HUES48 (cell line): Measurements from ENCODE around the gene KLHL29.

Experiments
- H3K27ac ChIP-seq: one replicate; pipeline ENCODE4 v1.7.0; 2013; ENCODE audit warnings: low read depth, low read length, inconsistent platforms
- H3K27me3 ChIP-seq: 2 replicates; pipeline ENCODE4 v1.6.1; 2013; ENCODE audit warnings: mild to moderate bottlenecking, low read length; ENCODE audit not compliant: control insufficient read depth, insufficient read depth
- H3K36me3 ChIP-seq: 2 replicates; pipeline ENCODE4 v1.6.1; 2013; ENCODE audit warnings: low read length; ENCODE audit not compliant: control insufficient read depth, insufficient read depth
- H3K4me1 ChIP-seq: 2 replicates; pipeline ENCODE4 v1.6.1; 2013; ENCODE audit warnings: mild to moderate bottlenecking, low read length; ENCODE audit not compliant: control insufficient read depth, insufficient read depth
- H3K4me3 ChIP-seq: 2 replicates; pipeline ENCODE4 v1.5.1; 2013; ENCODE audit warnings: mild to moderate bottlenecking, low read depth, low read length
- H3K9ac ChIP-seq: 2 replicates; pipeline ENCODE4 v1.6.1; 2013; ENCODE audit warnings: mild to moderate bottlenecking, low read depth, low read length, moderate library complexity
- H3K9me3 ChIP-seq: 2 replicates; pipeline ENCODE4 v1.6.1; 2013; ENCODE audit warnings: low read length; ENCODE audit not compliant: control insufficient read depth, insufficient read depth

The KLHL29 gene

GRCh38 chr2:23373666-23374065, 11.3 kb upstream of the KLHL29 start:
- Histone ChIP-seq H3K36me3 (no peaks in the 10 kb centered on the region), H3K4me3 (no peak overlapping the region)

DNA sequence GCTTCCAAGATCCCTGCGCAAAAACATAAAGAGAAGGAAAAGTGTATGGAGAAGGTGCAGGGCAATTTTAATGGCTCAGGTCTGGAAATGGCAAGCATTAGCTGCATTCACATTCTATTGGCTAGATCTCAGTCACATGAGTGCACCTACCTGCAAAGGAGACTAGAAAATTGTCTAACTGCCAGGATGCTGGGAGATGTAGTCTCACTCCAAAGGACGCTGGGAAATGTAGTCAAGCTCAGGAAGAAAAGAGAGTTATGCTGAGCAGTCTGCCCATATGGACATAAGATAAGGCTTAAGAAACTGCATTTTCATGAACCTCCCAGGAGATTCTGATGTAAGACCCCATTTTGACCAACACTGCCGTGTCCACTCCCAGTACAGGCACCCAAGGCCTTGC, 9.5 kb upstream of the KLHL29 start:
- Histone ChIP-seq H3K27ac (no peak overlapping the region), H3K36me3 (no peaks in the 10 kb centered on the region), H3K9me3 (no peaks in the 10 kb centered on the region), H3K9ac (no peak overlapping the region), H3K27me3 (peaks cover 4% of the 10 kb centered on the region; the same call in 1 of the 2 replicates), H3K4me1 (peaks cover 7% of the 10 kb centered on the region; the same call in 1 of the 2 replicates), H3K4me3 (no peak overlapping the region)

More at GRCh38 chr2:23373666-23374065, 11.3 kb upstream of the KLHL29 start:
- Histone ChIP-seq H3K27ac (no peak overlapping the region), H3K4me1 (peaks cover 7% of the 10 kb centered on the region; the same call in 1 of the 2 replicates), H3K9ac (no peak overlapping the region), H3K27me3 (peaks cover 4% of the 10 kb centered on the region; the same call in 1 of the 2 replicates), H3K9me3 (no peaks in the 10 kb centered on the region)

- no peak overlapping the region for H3K27ac ChIP-seq
- peaks cover 7% of the 10 kb centered on the region; the same call in 1 of the 2 replicates for H3K4me1 ChIP-seq
- no peaks in the 10 kb centered on the region for H3K36me3 ChIP-seq
- no peaks in the 10 kb centered on the region for H3K9me3 ChIP-seq
- H3K9ac ChIP-seq = no peak overlapping the region
- no peak overlapping the region for H3K4me3 ChIP-seq
- peaks cover 8% of the 10 kb centered on the region; the same call in 1 of the 2 replicates for H3K27me3 ChIP-seq
Observed at GRCh38 chr2:23376075-23376474, 8.9 kb upstream of the KLHL29 start.

DNA sequence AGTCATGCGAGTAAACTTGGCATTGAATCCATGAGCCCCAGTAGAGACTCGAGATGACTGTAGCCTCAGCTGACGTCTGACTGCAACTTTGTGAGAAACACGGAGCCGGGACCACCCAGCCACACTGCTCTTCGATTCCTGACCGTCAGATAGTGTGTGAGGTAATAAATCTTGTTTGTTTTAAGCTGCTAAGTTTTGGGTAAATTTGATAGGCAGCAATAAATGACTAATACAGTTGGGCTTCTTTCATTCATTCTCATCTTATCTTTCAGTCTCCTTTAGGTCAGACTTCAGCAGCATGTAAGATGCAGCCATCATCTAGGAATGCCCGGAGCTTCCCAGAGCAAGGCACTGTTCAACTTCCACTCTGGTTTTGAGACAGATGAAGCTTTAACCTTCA, 8.0 kb upstream of the KLHL29 start:
- H3K27me3 ChIP-seq = peaks cover 17% of the 10 kb centered on the region; the same call in 1 of the 2 replicates
- H3K27ac ChIP-seq = no peak overlapping the region
- no peaks in the 10 kb centered on the region for H3K36me3 ChIP-seq
- no peak overlapping the region for H3K4me3 ChIP-seq
- H3K9me3 ChIP-seq = no peaks in the 10 kb centered on the region
- H3K9ac ChIP-seq = no peak overlapping the region
- H3K4me1 ChIP-seq = peaks cover 7% of the 10 kb centered on the region; the same call in 1 of the 2 replicates

GRCh38 chr2:23377771-23378170, 7.2 kb upstream of the KLHL29 start:
- peaks cover 7% of the 10 kb centered on the region; the same call in 1 of the 2 replicates for H3K4me1 ChIP-seq
- H3K27me3 ChIP-seq = peaks cover 25% of the 10 kb centered on the region
- H3K9me3 ChIP-seq = no peaks in the 10 kb centered on the region
- no peak overlapping the region for H3K27ac ChIP-seq
- H3K9ac ChIP-seq = no peak overlapping the region
- H3K36me3 ChIP-seq = no peaks in the 10 kb centered on the region
- H3K4me3 ChIP-seq = no peak overlapping the region

- H3K9ac ChIP-seq = no peak overlapping the region
- no peaks in the 10 kb centered on the region for H3K9me3 ChIP-seq
- peaks cover 32% of the 10 kb centered on the region for H3K27me3 ChIP-seq
- H3K4me1 ChIP-seq = peaks cover 7% of the 10 kb centered on the region; the same call in 1 of the 2 replicates
- H3K36me3 ChIP-seq = no peaks in the 10 kb centered on the region
- H3K4me3 ChIP-seq = no peak overlapping the region
- H3K27ac ChIP-seq = no peak overlapping the region
Observed at GRCh38 chr2:23378496-23378895, 6.5 kb upstream of the KLHL29 start.

DNA sequence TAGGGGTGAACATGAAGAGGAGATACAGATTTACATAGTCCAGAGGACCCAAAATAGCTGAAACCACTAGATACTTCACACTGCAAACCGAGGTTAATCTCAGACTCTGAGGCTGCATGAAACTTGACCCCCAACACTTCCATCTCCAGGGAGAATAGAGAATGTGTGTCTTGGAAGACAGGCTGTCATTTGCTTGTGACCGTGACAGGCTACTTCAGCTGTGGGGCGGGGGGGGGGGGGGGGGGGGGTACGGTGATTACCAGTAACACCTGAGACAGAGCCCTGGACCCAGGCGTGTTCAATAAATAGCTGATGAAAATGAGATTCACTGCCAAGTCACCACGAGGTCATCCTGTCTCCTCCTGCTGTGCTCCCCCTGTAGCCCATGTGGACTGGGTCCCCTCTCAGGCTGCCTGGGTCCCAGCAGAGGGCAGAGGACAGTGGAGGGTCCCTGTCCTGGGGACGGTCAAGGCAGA, 5.7 kb upstream of the KLHL29 start:
- peaks cover 8% of the 10 kb centered on the region; the same call in 1 of the 2 replicates for H3K4me1 ChIP-seq
- H3K36me3 ChIP-seq = no peaks in the 10 kb centered on the region
- H3K27ac ChIP-seq = no peak overlapping the region
- no peaks in the 10 kb centered on the region for H3K9me3 ChIP-seq
- no peak overlapping the region for H3K4me3 ChIP-seq
- no peak overlapping the region for H3K9ac ChIP-seq
- peaks cover 40% of the 10 kb centered on the region for H3K27me3 ChIP-seq

GRCh38 chr2:23380562-23381065, 4.4 kb upstream of the KLHL29 start:
- Histone ChIP-seq H3K9me3 (no peaks in the 10 kb centered on the region), H3K4me1 (0 out of 2 replicates have a peak, but pooled peaks cover 4% of the 10 kb centered on the region), H3K36me3 (no peaks in the 10 kb centered on the region), H3K27ac (no peak overlapping the region), H3K27me3 (peaks cover 48% of the 10 kb centered on the region), H3K9ac (no peak overlapping the region), H3K4me3 (no peak overlapping the region)

DNA sequence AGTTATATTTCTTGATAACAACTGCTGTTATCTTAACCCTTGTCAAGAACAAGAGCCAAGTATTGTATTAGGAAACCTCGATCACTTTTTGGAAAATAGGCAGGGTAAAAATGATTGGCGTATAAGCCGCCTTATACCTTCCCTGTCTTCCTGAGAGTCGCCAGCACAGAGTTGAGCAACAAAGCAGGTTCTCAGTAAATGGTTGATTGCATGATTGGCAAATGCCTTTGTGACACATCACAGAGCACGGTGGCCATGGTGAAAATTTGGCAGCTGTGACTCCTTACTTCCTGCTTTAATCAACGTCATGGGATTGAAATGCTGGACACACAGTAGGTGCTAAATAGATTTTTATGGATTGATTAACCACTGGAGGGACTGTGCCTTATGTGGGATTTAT, 3.9 kb upstream of the KLHL29 start:
- no peak overlapping the region for H3K27ac ChIP-seq
- no peaks in the 10 kb centered on the region for H3K9me3 ChIP-seq
- H3K27me3 ChIP-seq = peaks cover 52% of the 10 kb centered on the region
- no peaks in the 10 kb centered on the region for H3K36me3 ChIP-seq
- 0 out of 2 replicates have a peak, but pooled peaks cover 4% of the 10 kb centered on the region for H3K4me1 ChIP-seq
- H3K9ac ChIP-seq = no peak overlapping the region
- no peak overlapping the region for H3K4me3 ChIP-seq

DNA sequence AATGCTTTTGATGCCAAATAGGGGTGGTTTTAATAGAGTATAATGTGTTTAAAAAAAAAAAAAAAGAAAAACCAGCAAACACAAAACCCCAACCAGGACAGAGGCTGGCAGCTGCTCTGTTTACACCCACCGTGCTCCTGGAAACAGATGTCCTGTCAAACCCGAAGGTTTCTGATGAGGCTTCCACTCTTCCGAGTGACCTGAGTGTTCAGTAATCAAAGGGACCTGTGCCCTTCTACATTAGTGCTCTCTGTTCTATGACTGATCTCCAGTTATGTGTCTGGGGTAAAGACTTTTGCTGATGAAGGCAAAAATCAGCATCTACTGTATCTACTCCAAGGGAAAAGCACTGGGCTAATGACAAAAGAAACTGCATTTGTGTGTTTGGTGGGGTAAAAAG, 3.5 kb upstream of the KLHL29 start:
- Histone ChIP-seq H3K9ac (no peak overlapping the region), H3K27me3 (peaks cover 55% of the 10 kb centered on the region)

GRCh38 chr2:23383100-23383499, 1.9 kb upstream of the KLHL29 start:
- H3K36me3 ChIP-seq = no peaks in the 10 kb centered on the region
- no peak overlapping the region for H3K4me3 ChIP-seq
- H3K4me1 ChIP-seq = peaks cover 10% of the 10 kb centered on the region; the same call in 1 of the 2 replicates
- H3K27me3 ChIP-seq = peaks cover 68% of the 10 kb centered on the region
- no peak overlapping the region for H3K9ac ChIP-seq
- no peaks in the 10 kb centered on the region for H3K9me3 ChIP-seq
- no peak overlapping the region for H3K27ac ChIP-seq

More for the DNA sequence above, 3.5 kb upstream of the KLHL29 start:
- H3K27ac ChIP-seq = no peak overlapping the region
- H3K36me3 ChIP-seq = no peaks in the 10 kb centered on the region
- no peaks in the 10 kb centered on the region for H3K9me3 ChIP-seq
- no peak overlapping the region for H3K4me3 ChIP-seq
- H3K4me1 ChIP-seq = 0 out of 2 replicates have a peak, but pooled peaks cover 4% of the 10 kb centered on the region
